ENCODE data around the gene MTX1. TPM values are rescaled to one million over a fixed set of nuclear protein-coding genes. Genes with fewer than 3 reads are reported as not detected.
A peak's percentile ranks its signal among the peaks of the same experiment; 100 is the strongest.
"Not testable (repeated sequence)": the region's sequence is repeated elsewhere in the genome, so short reads cannot be mapped to it uniquely, and the experiment has no call there.

Gene MTX1
- total and polyA plus RNA-seq, 12 donors = 26.7 to 111 (median 45.9) TPM

- Histone ChIP-seq H3K9me3 (replicated peaks in 1 of 3) (no peaks in the 10 kb centered on the region), H3K27me3 (no peaks in the 10 kb centered on the region), H3K4me3 (peak overlapping the region in 1 of 4 donors; percentile 60), H3K4me1 (replicated peaks in 1 of 2) (peaks cover 24 to 29% of the 10 kb centered on the region in 2 donors), H3K36me3 (replicated peaks in 1 of 2) (no peaks in the 10 kb centered on the region), H3K27ac (peak overlapping the region in 4 of 5 donors; percentile 60 to 90 (median 86))
- DNase-seq = peak in 6 of 7 donors; percentile 58 to 88 (median 66)
- WGBS, 4 donors = 1 to 4% (median 1%) methylated on average over 7 of the region's 7 CpGs
- intact Hi-C loops (cut with DNase I) = no loop called here
- no peak for TF ChIP-seq POLR2A (IDR thresholded peaks at IDR 0.05)
- TF ChIP-seq, protein P1, sequence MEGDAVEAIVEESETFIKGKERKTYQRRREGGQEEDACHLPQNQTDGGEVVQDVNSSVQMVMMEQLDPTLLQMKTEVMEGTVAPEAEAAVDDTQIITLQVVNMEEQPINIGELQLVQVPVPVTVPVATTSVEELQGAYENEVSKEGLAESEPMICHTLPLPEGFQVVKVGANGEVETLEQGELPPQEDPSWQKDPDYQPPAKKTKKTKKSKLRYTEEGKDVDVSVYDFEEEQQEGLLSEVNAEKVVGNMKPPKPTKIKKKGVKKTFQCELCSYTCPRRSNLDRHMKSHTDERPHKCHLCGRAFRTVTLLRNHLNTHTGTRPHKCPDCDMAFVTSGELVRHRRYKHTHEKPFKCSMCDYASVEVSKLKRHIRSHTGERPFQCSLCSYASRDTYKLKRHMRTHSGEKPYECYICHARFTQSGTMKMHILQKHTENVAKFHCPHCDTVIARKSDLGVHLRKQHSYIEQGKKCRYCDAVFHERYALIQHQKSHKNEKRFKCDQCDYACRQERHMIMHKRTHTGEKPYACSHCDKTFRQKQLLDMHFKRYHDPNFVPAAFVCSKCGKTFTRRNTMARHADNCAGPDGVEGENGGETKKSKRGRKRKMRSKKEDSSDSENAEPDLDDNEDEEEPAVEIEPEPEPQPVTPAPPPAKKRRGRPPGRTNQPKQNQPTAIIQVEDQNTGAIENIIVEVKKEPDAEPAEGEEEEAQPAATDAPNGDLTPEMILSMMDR (IDR thresholded peaks at IDR 0.05) = peak in 5 of 6 experiments; percentile 18 to 66 (median 51)
These were observed 17.9 kb downstream of the MTX1 start for GRCh38 chr1:155226188-155226909.

DNA sequence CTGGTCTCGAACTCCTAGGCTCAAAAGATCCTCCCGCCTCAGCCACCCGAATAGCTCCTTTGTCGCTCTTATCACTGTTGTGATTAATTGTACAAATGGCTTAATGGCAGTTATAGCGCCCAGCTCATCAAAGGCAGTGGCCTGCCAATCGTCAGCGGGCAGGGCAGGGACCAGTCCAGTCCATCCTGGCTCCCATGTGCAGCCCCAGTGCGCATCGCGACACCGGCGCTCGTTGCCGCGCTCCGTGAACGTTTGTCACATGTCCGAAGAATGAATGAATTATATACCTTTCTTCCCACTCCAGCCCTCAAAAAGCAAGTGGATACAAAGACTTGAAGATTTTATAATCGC lies 18.4 kb downstream of the MTX1 start:
- peak overlapping the region in 3 of 4 donors; percentile 27 to 60 (median 36) for H3K4me3 ChIP-seq
- peak; percentile 52 to 80 (median 63) for DNase-seq
- no peaks in the 10 kb centered on the region for H3K27me3 ChIP-seq
- H3K9me3 ChIP-seq (replicated peaks in 1 of 3) = no peaks in the 10 kb centered on the region
- H3K36me3 ChIP-seq (replicated peaks in 1 of 2) = no peaks in the 10 kb centered on the region
- H3K27ac ChIP-seq = peak overlapping the region; percentile 60 to 90 (median 89)
- TF ChIP-seq, protein P1 (IDR thresholded peaks at IDR 0.05) = no peak
- TF ChIP-seq POLR2A (IDR thresholded peaks at IDR 0.05) = no peak
- 0 to 2% (median 1%) methylated on average over 17 to 19 of the region's 19 CpGs for WGBS, 4 donors
- peaks cover 24 to 31% of the 10 kb centered on the region in 2 donors for H3K4me1 ChIP-seq (replicated peaks in 1 of 2)
- intact Hi-C loops (cut with DNase I) = no loop called here

DNA sequence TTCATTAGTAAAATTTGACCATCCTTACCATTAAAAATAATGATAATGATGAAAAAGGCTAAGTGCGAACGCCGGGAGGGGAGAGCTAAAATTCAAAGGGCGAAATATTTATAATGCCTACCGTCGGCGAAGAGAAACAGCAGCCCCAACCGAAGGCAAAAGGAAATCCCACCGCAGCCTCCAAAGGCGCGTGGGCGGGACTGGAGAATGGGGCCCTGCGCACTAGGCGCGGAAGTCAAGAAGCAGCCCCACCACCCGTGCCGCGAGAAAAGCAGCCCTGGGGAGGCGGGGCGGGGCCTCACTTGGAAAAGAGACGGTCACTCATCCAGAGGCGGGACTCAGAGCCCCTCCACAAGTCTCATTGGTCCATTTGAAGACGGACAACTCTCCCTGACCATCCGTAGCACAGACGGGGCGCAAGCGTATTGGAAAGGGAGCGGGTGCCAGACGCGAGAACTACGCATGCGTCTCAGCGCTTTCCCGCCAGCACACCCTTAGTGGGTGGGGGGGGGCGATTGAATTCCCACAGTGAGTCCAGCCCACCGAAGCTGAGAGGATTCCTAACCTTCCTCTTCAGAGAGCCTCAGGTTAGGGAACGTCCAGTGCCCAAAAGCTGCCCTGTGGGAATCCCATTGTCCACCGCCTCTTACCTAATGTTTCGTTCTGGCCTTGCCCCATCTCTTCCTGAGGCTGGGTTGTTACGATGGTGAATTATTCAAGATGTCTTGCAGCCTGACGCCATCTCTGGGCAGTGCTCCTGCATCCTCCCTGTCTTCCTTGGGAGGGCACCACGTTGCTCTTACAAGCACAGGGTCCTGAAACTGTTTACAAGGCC lies 19.0 kb downstream of the MTX1 start:
- peaks cover 29 to 37% of the 10 kb centered on the region in 2 donors for H3K4me1 ChIP-seq (replicated peaks in 1 of 2)
- H3K9me3 ChIP-seq (replicated peaks in 1 of 3) = no peaks in the 10 kb centered on the region
- intact Hi-C loops (cut with DNase I) = no loop called here

DNA sequence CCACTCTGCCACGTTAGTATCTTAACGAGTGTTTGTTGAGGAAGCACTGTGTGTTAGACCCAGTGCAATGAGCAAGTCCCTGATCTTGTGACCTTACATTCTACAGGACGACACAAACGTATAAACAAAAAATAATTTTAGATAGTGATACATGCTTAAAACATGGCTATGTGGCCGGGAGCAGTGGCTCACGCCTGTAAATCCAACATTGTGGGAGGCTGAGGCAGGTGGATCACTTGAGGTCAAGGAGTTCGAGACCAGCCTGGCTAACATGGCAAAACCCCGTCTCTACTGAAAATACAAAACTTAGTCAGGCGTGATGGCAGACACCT lies 19.6 kb downstream of the MTX1 start:
- TF ChIP-seq POLR2A (IDR thresholded peaks at IDR 0.05) = no peak
- TF ChIP-seq, protein P1 (IDR thresholded peaks at IDR 0.05) = no peak
- DNase-seq = no peak
- WGBS, 4 donors = 48 to 56% (median 53%) methylated on average over 8 to 9 of the region's 9 CpGs
- Histone ChIP-seq H3K9me3 (replicated peaks in 1 of 3) (no peaks in the 10 kb centered on the region), H3K27ac (peak overlapping the region in 3 of 5 donors; percentile 23 to 90 (median 89)), H3K36me3 (replicated peaks in 1 of 2) (no peaks in the 10 kb centered on the region), H3K27me3 (no peaks in the 10 kb centered on the region), H3K4me3 (peak overlapping the region in 1 of 4 donors; percentile 60), H3K4me1 (replicated peaks in 1 of 2) (peaks cover 33 to 40% of the 10 kb centered on the region in 2 donors)
- intact Hi-C loops (cut with DNase I) = no loop called here

More for the DNA sequence above, 19.0 kb downstream of the MTX1 start:
- 0 to 1% (median 0%) methylated on average over 31 to 42 of the region's 42 CpGs for WGBS, 4 donors
- Histone ChIP-seq H3K27ac (peak overlapping the region; percentile 60 to 90 (median 89)), H3K27me3 (no peaks in the 10 kb centered on the region), H3K36me3 (replicated peaks in 1 of 2) (no peaks in the 10 kb centered on the region), H3K4me3 (peak overlapping the region in 3 of 4 donors; percentile 27 to 60 (median 36))
- TF ChIP-seq, protein P1 (IDR thresholded peaks at IDR 0.05) = no peak
- peak; percentile 43 to 83 for TF ChIP-seq POLR2A (IDR thresholded peaks at IDR 0.05)
- DNase-seq = peak; percentile 97 to 100 (median 98)

- 48 to 81% (median 72%) methylated on average over 3 of the region's 3 CpGs for WGBS, 4 donors
- Histone ChIP-seq H3K4me1 (replicated peaks in 1 of 2) (peaks cover 17% of the 10 kb centered on the region in 2 donors), H3K27ac (peak overlapping the region in 4 of 5 donors; percentile 40 to 86 (median 70))
- DNase-seq; H3K4me3 ChIP-seq; H3K27me3 ChIP-seq; H3K9me3 ChIP-seq (replicated peaks in 1 of 3); intact Hi-C loops (cut with DNase I); H3K36me3 ChIP-seq (replicated peaks in 1 of 2): not testable (repeated sequence)
These were observed 22.8 kb downstream of the MTX1 start for GRCh38 chr1:155231302-155231701.

Data from adrenal gland (tissue), 12 donors.